HG02938 (cell line): ENCODE measurements around the gene DLL1.
"Not testable (repeated sequence)": the region's sequence is repeated elsewhere in the genome, so short reads cannot be mapped to it uniquely, and the experiment has no call there.

ENCODE experiments used
- ATAC-seq: cut with Tn5 transposase; IDR thresholded peaks from one replicate; pipeline ENCODE4 v1.9.1; 2021; ENCODE audit warnings: mild to moderate bottlenecking, moderate library complexity; ENCODE audit not compliant: unreplicated experiment

DLL1 gene

GRCh38 chr6:170290296-170291128 is at the start of gene DLL1:
Gene DLL1 (minus strand): TSS chr6:170291078. CDS start chr6:170290139, 939 bp downstream.
- no peak for ATAC-seq

- ATAC-seq, result not testable (repeated sequence)
Observed at GRCh38 chr6:170335199-170335598, 44.3 kb upstream of the DLL1 start.

GRCh38 chr6:170329321-170329720 is 38.4 kb upstream of the DLL1 start:
- no peak for ATAC-seq

GRCh38 chr6:170317718-170318117 is 26.8 kb upstream of the DLL1 start:
- ATAC-seq, result no peak

- ATAC-seq, result no peak
Observed at GRCh38 chr6:170317076-170317475, 26.2 kb upstream of the DLL1 start.

GRCh38 chr6:170316071-170316470 is 25.2 kb upstream of the DLL1 start:
- no peak for ATAC-seq

GRCh38 chr6:170314983-170315382 is 24.1 kb upstream of the DLL1 start:
- no peak for ATAC-seq

- ATAC-seq, result no peak
Observed at GRCh38 chr6:170313716-170314295, 22.9 kb upstream of the DLL1 start.

GRCh38 chr6:170312876-170313275 is 22.0 kb upstream of the DLL1 start:
- ATAC-seq, result no peak

GRCh38 chr6:170311696-170312095 is 20.8 kb upstream of the DLL1 start:
- no peak for ATAC-seq

GRCh38 chr6:170308761-170309160 is 17.9 kb upstream of the DLL1 start:
- no peak for ATAC-seq

GRCh38 chr6:170307080-170307545 is 16.2 kb upstream of the DLL1 start:
- no peak for ATAC-seq

- ATAC-seq, result peak; percentile 96
Observed at GRCh38 chr6:170306324-170307079, 15.6 kb upstream of the DLL1 start, which contains the start of gene FAM120B. Gene FAM120B (plus strand): TSS chr6:170306758. CDS start chr6:170317391, 10,633 bp downstream.

- ATAC-seq, result peak; percentile 18
Observed at GRCh38 chr6:170305805-170306323, 15.0 kb upstream of the DLL1 start.

- no peak for ATAC-seq
Observed at GRCh38 chr6:170301184-170301583, 10.3 kb upstream of the DLL1 start.

- ATAC-seq, result no peak
Observed at GRCh38 chr6:170298688-170299087, 7.8 kb upstream of the DLL1 start.

- no peak for ATAC-seq
Observed at GRCh38 chr6:170297576-170298330, 6.9 kb upstream of the DLL1 start.

GRCh38 chr6:170296746-170297575 is 6.1 kb upstream of the DLL1 start:
- no peak for ATAC-seq

GRCh38 chr6:170296423-170296745 is 5.5 kb upstream of the DLL1 start:
- ATAC-seq, result no peak
